Inflammatory macrophage treated with lipopolysaccharide for 4 hours (primary cell): ENCODE data around the gene SLC35F1.
A peak's percentile ranks its signal among the peaks of the same experiment; 100 is the strongest.

Source experiments
- DNase-seq: peaks from one replicate; pipeline ENCODE4 v3.0.0-alpha.2; 2020

SLC35F1 gene

DNA sequence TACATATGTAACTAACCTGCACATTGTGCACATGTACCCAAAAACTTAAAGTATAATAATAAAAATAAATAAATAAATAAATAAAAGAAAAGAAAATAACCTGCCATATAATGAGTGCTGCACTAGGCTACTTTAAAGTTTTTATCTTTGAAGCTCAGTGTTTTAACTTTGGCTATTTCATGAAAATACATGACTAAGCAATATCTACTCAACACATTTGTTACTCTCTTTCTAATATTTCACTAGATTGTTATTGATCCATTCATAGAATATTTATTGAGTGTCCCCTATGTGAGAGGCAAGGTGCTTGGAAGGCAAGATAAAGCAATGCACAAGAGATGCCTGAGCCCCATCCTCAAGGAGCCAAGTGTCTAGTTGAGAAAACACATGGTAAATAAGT, 221.7 kb downstream of the SLC35F1 start:
- DNase-seq = no peak

DNA sequence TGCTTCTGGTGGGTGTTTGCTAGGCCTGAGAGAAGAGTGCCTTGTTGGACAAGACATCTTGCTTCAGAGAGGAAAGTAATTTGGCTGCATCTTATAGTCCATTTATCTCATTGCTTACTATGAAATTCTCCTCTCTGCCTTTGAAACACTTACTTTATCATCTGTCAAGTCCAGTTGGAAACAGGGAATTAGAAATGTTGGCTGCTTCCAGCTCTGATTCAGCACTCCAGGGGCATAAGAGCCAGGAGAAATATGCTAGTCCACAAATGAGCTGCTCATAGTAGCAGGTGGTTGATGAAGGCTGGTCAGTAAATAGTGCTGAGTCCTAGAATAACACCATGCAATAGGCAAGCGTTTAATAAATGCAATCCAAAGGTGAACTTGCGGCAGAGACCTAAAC, 227.1 kb downstream of the SLC35F1 start:
- no peak for DNase-seq

DNA sequence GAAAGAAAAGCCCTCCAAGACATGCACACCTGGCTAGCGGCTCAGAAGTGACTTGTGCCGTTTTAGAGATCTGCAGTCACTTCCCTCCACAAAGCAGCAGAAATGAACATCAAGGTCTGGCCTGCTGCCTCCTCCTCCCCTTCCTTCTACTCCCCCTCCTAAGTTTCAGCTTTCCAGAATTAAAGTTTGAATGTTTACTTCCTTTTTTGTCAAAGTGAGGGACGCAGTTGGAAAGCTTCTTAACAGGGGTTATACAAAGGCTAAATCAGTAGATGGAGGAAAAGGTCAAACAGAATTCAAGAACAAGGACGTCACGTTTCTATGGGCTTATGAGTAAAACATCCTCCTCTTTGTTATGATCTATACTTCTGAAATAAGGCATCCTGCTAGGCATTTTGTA, 227.7 kb downstream of the SLC35F1 start:
- no peak for DNase-seq

DNA sequence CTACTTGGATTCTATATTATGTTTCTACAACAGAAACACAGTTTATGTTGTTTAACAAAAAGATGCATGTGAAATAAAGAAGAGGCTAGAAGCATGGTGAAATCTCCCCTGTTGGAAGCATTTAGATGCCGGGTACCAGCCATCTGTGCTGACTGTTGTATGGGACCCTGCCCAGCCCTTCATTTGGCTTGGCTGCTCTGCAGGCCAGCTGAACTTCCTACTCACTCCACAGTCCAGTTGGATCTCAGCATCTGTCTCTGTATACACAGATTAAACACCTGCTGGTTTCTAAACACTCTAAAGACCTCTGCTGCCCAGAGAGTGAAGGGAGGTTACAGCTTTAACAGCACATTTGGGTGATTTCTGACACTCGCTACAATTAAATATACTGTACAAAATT, 228.3 kb downstream of the SLC35F1 start:
- no peak for DNase-seq

DNA sequence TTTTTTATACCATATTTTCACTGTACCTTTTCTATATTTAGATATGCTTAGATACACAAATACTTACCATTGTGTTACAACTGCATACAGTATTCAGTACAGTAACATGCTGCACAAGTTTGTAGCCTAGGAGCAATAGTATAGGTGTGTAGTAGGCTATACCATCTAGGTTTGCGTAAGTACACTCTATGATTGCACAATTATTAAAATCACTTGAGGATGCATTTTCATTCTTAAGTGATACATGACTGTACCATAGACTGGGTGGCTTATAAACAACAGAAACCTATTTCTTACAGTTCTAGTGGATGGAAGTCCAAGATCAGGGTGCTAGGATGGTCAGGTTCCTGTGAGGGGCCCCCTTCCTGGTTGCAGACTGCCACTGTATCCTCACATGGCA, 234.1 kb downstream of the SLC35F1 start:
- DNase-seq = no peak

DNA sequence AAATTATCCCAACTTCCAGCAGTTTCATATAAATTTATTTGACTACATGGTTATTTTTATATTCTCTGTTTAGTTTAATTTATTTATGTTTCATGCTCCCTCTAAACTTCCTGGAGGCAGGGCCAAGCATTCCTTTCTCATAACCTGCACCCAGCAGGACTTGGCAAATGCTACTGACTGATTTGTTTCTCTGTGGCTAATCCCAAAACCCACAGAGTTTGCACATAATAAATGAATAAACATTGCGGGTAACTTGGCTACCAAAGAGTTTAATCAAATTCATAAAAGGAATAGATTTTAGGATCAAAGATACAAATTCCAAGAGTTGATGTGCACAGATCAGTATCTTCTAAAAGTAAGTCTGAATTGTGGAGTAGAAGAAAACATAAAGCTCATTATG, 239.5 kb downstream of the SLC35F1 start:
- DNase-seq = no peak

DNA sequence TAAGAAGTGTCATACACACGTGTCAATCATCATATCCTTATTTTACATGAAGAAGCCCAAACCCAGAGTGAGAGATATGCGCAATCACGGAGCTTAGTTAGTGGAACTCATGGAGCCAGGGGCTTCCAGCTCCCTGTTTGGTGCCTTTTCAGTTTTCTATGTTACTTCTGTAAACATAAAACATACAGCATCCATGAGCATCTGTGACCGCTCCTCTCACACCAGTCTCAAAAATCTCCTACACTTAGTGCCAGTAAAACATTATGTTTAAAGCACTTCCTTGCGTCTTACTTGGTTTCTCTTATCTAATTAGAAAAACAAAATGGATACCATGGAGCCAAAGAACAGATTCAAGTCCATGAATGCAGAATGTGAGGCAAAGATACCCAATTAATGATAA, 240.4 kb downstream of the SLC35F1 start:
- no peak for DNase-seq

DNA sequence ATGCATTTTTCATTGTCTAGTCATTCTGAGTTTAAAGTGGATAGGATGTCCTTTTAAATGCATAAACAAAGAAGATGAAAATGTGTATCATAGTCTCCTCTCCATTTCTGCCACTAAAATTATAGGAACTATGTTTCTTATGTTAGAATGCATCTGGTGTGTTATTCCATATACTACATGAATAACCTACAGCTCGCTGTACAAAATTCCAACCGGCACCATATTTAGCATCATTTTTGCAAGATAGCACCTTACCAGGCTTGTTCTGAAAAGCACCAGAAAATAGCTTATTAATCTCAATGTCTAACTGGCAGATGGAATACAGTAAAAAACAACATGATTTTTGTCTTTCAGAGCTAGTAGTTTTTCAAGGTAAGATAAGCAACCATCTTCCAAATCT, 241.5 kb downstream of the SLC35F1 start:
- no peak for DNase-seq

DNA sequence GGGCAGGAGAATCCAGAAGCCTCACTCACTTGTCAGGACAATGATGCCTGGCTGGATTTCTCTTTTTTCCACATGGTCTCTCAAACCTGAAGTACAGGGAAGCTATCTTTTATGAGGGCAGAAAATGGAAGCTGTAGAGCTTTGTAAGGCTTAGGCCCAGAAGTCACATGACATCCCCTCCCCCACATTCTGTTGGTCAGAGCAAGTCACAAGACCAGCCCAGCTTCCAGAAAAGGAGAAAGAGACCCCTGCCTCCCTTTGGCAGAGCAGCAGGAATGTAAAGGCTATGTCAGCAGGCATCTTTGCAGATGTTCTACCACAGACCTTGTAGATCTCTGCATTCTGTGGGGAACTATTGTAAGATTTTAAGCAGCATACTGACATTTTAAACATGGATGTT, 245.5 kb downstream of the SLC35F1 start:
- DNase-seq = no peak

DNA sequence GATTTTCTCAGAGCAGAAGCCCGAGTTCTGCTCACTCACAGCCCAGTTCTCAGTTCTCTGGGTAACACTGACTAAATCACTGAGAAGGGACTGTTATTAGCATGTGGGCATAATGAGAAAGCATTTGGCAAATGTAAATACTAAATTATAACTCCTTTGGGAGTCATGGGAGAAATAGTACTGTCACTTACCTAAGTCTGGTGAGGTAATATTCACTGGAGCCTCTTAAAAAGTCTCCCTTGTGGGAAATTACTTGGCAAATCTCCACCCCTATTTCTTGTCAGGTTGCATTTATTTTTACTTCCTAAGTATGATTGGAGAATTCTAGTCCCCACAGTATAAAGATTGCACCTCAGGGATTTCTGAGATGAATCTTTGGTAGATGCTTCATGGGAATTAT, 254.3 kb downstream of the SLC35F1 start:
- DNase-seq = no peak

DNA sequence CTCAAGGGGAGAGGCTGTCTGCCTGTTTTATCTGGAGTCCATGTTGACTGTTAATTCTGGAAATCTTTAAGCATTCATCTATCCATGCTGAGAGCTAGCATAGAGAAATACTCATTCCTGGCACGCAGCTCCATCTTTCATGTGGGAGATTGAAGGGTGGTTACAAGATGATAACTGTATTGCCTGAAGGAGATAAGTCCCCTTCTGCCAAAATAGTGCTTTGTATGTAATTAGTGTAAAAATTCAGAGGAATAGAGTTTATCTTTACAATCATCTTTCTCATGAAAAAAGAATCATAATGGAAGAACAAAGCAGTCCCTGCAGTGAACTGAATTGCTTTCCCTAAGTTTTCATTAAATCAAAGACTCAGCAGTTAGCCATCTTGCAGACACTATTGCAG, 256.5 kb downstream of the SLC35F1 start:
- no peak for DNase-seq

DNA sequence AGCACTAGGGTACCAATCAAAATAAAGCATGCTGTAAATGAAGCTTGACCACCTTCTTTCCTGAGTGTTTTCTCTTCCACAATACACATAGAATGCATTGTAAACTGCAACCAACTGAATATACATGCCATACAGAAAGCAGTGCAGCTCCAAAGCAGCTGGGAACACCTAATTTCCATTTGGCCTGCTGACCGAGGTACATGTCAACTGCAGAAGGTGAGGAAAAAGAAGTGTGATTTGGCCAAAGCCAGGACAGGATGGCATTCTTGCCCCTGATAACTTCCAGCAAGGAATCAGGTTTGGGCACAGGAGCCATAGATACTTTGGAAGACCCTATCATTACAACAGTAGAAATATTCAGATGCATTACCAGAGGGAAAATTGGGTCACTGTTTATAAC, 258.4 kb downstream of the SLC35F1 start:
- DNase-seq = no peak

DNA sequence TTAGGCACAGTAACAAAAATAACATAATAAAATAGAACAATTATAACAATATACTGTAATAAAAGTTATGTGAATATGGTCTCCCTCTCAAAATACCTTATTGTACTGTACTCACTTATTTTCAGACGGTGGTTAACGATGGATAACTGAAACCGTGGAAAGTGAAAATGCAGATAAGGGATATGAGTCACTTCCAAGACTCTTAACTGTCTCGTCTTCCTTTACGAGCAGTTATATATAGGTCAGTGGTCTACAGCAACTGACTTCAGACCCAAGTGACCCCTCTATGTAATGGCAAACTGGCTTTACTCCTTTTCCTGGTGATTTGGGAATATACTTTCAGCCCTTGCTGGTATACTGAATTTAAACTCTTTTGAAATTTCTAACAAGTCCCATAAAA, 261.4 kb downstream of the SLC35F1 start:
- no peak for DNase-seq

DNA sequence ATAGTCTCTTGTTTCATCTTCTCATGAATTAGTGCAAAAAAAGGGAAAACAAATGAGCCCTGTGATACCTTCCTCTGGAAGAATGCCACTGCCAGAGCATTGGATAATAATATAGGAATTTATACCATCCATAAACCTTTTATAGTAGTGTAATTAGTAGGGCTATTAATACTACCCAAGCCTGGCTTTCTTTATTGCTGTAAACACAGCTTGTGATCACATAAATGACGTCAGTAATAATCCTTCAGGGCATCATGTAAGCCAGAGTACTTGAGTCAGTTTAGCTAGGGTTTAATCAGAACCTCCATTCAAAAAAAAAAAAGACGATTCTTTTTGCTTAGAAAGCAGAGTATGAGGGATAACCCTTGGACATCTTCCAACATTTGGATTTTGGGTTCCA, 264.8 kb downstream of the SLC35F1 start:
- DNase-seq = no peak

DNA sequence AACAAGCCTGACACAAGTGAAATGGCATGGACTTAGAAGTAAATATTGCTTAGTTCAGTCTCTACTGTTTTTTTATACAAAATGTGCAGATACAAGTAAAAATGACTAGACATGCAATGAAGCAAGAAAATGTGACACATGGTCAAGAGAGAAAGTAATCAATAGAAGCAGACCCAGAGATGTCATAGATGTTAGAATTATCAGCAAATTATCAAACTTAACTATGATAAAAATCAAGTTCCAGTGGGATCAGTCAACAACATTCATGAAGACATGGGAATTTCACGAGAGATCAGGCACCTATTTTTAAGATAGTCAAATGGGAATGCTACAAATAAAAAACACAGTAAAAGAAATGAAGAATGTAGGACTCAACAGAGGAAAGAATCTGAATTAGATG, 267.0 kb downstream of the SLC35F1 start:
- DNase-seq = no peak

DNA sequence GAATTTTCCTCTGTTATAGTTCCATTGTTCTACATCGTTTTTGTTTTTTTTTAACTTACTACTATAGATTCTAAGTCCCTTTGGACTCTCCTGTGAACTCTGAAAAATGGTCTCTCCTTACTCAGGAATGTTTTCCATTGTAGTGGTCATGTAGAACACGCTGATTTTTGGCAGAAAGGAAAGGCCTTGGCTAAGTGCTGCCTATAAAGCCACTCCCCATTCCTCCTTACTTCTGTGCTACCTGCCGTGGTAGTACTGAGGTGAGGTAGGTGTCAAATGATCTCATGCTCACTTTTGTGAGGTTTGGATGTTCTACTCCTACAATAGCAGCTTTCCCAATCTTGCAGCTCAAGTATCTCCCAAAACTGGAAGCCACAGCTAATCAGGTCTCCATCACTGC, 270.7 kb downstream of the SLC35F1 start:
- no peak for DNase-seq

DNA sequence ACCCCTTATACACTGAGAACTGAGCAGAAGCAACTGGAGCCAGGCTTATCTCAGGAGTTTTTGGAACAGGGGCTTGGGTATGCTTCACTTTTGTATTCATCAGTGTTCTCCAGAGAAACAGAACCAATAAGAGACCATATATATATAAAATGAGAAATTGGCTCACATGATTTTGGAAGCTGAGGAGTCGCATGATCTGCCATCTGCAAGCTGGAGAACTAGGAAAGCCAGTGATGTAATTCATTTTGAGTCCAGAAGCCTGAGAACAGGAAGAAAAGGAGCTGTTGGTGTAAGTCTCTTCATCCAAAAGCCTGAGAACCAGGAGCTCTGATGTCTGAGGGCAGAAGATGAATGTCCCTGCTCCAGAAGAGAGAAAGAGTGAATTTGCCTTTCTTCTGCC, 272.0 kb downstream of the SLC35F1 start:
- DNase-seq = no peak

DNA sequence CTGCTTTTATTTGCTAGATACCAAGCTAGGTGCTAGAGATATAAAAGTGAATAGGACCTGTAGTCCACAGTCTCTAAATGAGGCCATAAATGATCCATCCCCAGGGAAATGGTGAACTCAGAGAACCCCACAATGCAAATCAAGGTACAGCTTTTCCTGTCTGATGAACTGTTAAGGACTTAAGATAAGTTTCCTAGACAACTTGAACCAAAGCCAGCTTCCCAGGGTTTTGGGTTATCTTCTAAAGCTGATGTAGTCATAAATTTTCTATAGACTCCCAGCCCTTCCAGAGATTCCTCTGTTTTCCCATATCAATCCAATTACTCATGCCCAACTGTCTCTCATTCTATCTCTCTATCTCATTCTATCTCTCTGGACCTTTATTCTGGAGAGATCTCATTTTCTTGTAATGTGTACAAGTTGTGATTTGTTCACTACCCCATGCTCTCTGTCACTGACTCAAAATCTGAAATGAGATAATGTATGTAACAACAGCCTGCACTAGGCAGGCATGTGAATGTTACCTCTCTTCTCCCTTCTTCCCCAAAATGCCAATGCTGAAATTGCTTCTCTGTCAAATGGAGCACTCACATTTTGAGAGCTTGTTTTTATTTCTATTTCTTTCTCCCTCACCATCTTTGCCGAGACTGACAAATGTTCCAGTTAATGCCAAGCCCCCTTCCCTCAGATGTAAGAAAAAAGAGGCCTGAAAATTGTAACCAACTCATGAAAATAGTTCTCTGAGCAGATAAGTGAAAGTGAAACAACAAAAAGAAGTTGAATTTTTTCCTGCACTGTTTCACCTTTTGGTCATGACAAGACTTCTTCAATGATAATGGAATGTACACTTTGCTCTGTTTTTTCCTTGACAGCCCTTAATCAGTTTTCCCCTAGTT, 279.9 kb downstream of the SLC35F1 start:
- peak; percentile 23 for DNase-seq

DNA sequence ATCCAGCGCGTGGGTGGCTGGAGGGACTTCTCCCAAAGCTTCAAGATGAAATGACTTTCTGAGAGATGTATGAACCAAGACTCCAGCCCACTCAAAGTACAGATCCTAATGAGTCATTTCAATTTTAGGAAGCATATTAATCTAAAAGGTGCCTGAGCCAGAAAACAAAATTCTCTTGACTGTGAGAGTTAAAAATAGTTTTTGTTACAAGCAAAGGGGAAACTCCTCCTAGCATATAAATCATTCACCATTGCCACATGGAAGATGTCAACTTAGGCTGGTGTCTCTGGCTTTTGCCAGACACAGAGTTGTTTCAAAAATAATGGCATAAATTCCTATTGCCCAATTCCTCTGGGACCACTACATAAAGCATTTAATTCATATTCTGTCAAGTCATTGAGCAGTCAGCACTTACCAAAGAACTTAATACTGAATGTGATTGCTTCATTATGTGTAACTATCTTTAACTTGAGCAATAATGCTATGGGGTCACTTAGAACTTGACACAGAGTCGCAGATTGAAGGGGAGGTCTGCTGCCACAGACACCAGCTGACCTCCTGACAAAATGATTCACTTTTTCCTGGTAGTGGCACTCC, 280.6 kb downstream of the SLC35F1 start:
- DNase-seq = peak; percentile 56

DNA sequence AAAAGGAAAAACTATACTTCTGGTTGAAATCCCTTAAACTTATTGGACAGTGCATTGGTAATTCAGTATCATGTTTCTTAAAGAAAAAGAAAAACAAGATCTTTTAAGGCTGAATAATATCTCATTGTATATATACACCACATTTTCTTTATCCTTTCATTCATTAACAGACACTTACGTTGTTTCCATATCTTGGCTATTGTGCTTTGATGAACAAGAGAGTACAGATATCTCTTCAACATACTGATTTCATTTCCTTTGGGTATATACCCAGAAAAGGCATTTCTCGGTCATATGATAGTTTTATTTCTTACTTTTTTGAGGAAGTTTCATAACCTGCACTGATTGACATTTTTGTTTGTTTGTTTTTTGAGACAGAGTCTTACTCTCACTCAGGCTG, 281.5 kb downstream of the SLC35F1 start:
- DNase-seq = peak; percentile 20

DNA sequence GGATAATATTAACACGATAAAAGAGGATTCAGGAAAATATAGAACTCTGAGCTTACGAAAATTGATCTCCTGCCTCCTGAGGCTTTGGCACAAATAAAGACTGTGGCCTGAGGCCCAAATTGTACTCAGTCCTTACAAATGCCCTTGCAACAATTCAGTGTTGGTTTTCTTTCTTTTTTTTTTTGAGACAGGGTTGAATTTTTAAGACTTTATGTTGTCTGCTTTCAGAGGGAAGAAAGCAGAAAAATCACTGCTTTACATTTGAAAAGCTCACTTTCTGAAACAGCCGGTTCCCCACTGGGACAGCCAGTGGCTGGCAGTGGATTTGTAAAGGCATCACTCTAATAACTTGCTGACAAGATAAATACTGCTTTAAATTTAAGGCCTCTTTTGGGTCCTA, 290.5 kb downstream of the SLC35F1 start:
- no peak for DNase-seq

DNA sequence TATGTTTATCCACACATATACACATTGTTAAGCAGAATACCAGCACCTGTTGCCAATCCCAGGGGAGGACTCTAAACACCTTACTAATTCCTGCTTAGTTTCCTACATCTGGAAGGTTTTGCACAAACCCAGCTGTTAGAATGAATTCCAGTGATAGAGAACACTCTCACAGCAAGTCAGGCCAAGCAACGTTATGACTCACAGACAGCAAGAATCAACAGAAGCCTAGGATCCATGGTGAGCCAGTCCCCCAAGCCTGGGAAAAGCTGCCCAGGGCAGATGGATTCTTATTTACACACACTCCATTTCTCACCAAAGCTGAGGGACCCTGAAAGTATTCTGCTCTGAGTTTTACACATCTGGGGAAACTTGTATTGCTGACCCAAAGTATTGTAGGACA, 291.7 kb downstream of the SLC35F1 start:
- DNase-seq = no peak

DNA sequence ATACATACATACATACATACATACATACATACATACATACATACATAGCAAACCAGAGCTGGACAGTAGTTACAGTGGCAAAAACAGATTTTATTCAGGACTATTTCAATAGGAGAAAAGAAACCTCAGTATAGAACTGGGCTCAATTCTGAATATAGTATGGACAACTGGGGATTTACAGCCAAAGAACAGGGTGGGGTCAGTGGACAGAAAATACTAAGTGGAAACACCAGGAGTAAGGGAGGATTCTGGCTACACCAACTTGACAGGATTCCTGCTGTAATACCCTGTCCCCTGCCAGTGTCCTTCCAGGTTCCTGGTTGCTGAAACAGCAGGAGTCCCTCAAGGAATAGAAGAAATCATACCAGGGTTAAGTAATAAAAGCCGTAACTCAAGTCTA, 293.1 kb downstream of the SLC35F1 start:
- DNase-seq = no peak

DNA sequence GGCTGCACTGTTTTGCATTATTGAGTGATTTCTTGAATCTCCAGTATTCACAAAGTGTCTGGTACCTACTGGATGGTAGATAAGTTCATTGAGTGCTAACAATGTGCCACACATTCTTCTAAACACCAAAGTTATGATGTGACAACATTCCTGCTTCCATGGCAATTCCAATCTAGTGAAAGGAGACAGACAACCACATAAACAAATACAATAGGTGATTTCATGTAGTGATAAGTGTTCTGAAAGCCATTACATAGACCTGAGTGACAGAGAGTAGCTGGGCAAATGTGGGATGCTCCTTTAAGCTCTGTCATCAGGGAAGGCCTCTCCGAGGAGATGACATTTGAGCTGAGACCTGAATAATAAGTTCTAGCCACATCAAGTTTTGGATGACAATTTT, 295.5 kb downstream of the SLC35F1 start:
- DNase-seq = no peak

DNA sequence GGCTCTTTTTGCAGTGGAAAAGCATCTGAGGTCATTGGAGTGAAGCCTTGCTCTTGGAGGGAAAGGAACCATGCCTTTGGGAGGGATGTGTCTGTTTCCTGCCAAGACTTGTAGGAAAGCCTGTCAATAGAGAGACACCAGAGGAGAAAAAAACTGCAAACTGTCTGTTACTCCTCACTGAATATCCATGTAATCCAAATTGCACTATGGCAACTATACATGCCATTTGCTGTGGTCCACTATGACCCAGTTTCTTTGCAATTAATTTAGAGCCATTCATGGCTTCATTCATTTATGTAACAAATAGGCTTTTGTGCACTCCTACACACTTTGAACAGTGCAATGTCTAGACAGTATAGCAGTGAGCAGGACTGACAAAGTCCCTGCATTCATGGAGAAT, 296.5 kb downstream of the SLC35F1 start:
- DNase-seq = no peak
